ENCODE measurements around the gene ABCF2. TPM values are rescaled to one million over a fixed set of nuclear protein-coding genes. Genes with fewer than 3 reads are reported as not detected.

Gene ABCF2
- total and polyA plus RNA-seq, 2 of the 13 experiments (the other 11 are each of a cell fraction or from before 2014, with no cell fraction given): 16.3 to 42.5 TPM

- Histone ChIP-seq H3K4me2 (ENCODE audit: low read depth, low read length) (no peak overlapping the region), H3K79me2 (ENCODE audit: insufficient read depth, low read length) (no peaks in the 10 kb centered on the region), H3K9ac (ENCODE audit: insufficient read depth, low read depth, low read length) (no peak overlapping the region), H3K4me3 (replicated peaks in 1 of 3; ENCODE audit: insufficient read depth in 1 of 3, low read depth in 2 of 3, low read length in 3 of 3) (no peak overlapping the region), H4K20me1 (ENCODE audit: insufficient read depth, low read length) (0 out of 2 replicates have a peak, but pooled peaks cover 3% of the 10 kb centered on the region), H2AFZ (ENCODE audit: low read length) (no peak overlapping the region), H3K4me1 (ENCODE audit: insufficient read depth, low read length) (no peaks in the 10 kb centered on the region), H3K27me3 (ENCODE audit: control insufficient read depth in 1 of 2, insufficient read depth in 2 of 2, low read length in 2 of 2) (peaks cover 14 to 88% of the 10 kb centered on the region in 2 experiments), H3K27ac (ENCODE audit: extremely low read length, insufficient read depth, low read length) (no peak overlapping the region), H3K9me3 (ENCODE audit: low read length) (no peaks in the 10 kb centered on the region), H3K36me3 (replicated peaks in 1 of 2; ENCODE audit: control insufficient read depth in 1 of 2, insufficient read depth in 2 of 2, low read length in 2 of 2) (no peaks in the 10 kb centered on the region)
- POLR2A ChIA-PET: no interaction called here
- no peak for TF ChIP-seq LRRFIP1 (CRISPR knock-in tag; conservative IDR thresholded peaks at IDR 0.05)
- no peak for TF ChIP-seq ARNT (IDR thresholded peaks at IDR 0.05)
- TF ChIP-seq ZNF784 (CRISPR knock-in tag; IDR thresholded peaks at IDR 0.05; ENCODE audit: borderline replicate concordance): no peak
- TF ChIP-seq ZNF615 (CRISPR knock-in tag; IDR thresholded peaks at IDR 0.05; ENCODE audit: borderline replicate concordance): no peak
- no peak for TF ChIP-seq ESRRA (CRISPR knock-in tag; IDR thresholded peaks at IDR 0.05; ENCODE audit: low read depth)
- in situ Hi-C loops (cut with HindIII; ENCODE audit: extremely low pct_ligation_motif_present, low pct_unique_long_range_greater_than_20kb) (no loop called here), intact Hi-C loops (cut with micrococcal nuclease; ENCODE audit: unreplicated experiment) (no loop called here)
- ATAC-seq (no peak), DNase-seq (ENCODE audit: low spot score) (no peak), FAIRE-seq (no peak)
- 1% methylated on average over 3 of the region's 4 CpGs for WGBS (ENCODE audit: low lambda C conversion rate)
- BruUV-seq (replicated peaks): no TSS peak
- CTCF ChIA-PET (ENCODE audit: low intra/inter-chr PET ratio, low total read pairs): no interaction called here
These were observed 25.3 kb downstream of the ABCF2 start for GRCh38 chr7:151201751-151202150.

- Histone ChIP-seq H3K9me3 (ENCODE audit: low read length) (no peaks in the 10 kb centered on the region), H4K20me1 (ENCODE audit: insufficient read depth, low read length) (0 out of 2 replicates have a peak, but pooled peaks cover 3% of the 10 kb centered on the region), H3K79me2 (ENCODE audit: insufficient read depth, low read length) (no peaks in the 10 kb centered on the region), H3K27me3 (ENCODE audit: control insufficient read depth in 1 of 2, insufficient read depth in 2 of 2, low read length in 2 of 2) (peaks cover 14 to 90% of the 10 kb centered on the region in 2 experiments), H3K4me3 (replicated peaks in 1 of 3; ENCODE audit: insufficient read depth in 1 of 3, low read depth in 2 of 3, low read length in 3 of 3) (no peak overlapping the region), H3K27ac (ENCODE audit: extremely low read length, insufficient read depth, low read length) (no peak overlapping the region), H3K36me3 (replicated peaks in 1 of 2; ENCODE audit: control insufficient read depth in 1 of 2, insufficient read depth in 2 of 2, low read length in 2 of 2) (no peaks in the 10 kb centered on the region), H2AFZ (ENCODE audit: low read length) (no peak overlapping the region), H3K4me2 (ENCODE audit: low read depth, low read length) (no peak overlapping the region), H3K9ac (ENCODE audit: insufficient read depth, low read depth, low read length) (no peak overlapping the region), H3K4me1 (ENCODE audit: insufficient read depth, low read length) (no peaks in the 10 kb centered on the region)
- 0% methylated on average over 3 of the region's 3 CpGs for whole genome bisulfite sequencing (ENCODE audit: low lambda C conversion rate)
- ChIA-PET CTCF (ENCODE audit: low intra/inter-chr PET ratio, low total read pairs) (no interaction called here), POLR2A (no interaction called here)
- TF ChIP-seq NFE2 (CRISPR knock-in tag; IDR thresholded peaks at IDR 0.05): no peak
- TF ChIP-seq ZNF276 (CRISPR knock-in tag; IDR thresholded peaks at IDR 0.05; ENCODE audit: low read depth): no peak
- no peak for TF ChIP-seq SRSF9 (IDR thresholded peaks at IDR 0.05; ENCODE audit: borderline replicate concordance, insufficient read depth, low read depth, low read length, poor library complexity, severe bottlenecking)
- no peak for TF ChIP-seq HNRNPH1 (optimal IDR thresholded peaks at IDR 0.05; ENCODE audit: low read depth, low read length)
- in situ Hi-C loops (cut with HindIII; ENCODE audit: extremely low pct_ligation_motif_present, low pct_unique_long_range_greater_than_20kb): no loop called here
- no peak for FAIRE-seq
- BruUV-seq (replicated peaks): no TSS peak
- ATAC-seq: no peak
- DNase-seq (ENCODE audit: low spot score): no peak
- intact Hi-C loops (cut with micrococcal nuclease; ENCODE audit: unreplicated experiment): no loop called here
These were observed 25.7 kb downstream of the ABCF2 start for GRCh38 chr7:151201344-151201743.
